SU-DHL-6 (cell line): ENCODE data around the gene CCDC85C.

Experiments used
- CTCF ChIP-seq: fragments of 200-600 bp; sonication (generic); IDR thresholded peaks from one replicate; pipeline ENCODE4 v1.5.1; 2017; ENCODE audit warnings: antibody characterized with exemption, mild to moderate bottlenecking, low read length, moderate library complexity; ENCODE audit not compliant: insufficient read depth, poor library complexity, severe bottlenecking
- EZH2phosphoT487 ChIP-seq: fragments of 200-600 bp; sonication (generic), shearing (Covaris generic); conservative IDR thresholded peaks from 2 replicates; pipeline ENCODE4 v1.6.1; 2018; ENCODE audit warnings: mild to moderate bottlenecking, antibody characterized with exemption, low read length, moderate library complexity, mixed read lengths

- TF ChIP-seq CTCF (no peak), EZH2phosphoT487 (no peak)
These were observed 32.5 kb upstream of the CCDC85C start for GRCh38 chr14:99636487-99636886.
